Omental fat pad (tissue), 4 donors: ENCODE data around the gene PPIA. TPM values are rescaled to one million over a fixed set of nuclear protein-coding genes. Genes with fewer than 3 reads are reported as not detected.
"Not testable (repeated sequence)": the region's sequence is repeated elsewhere in the genome, so short reads cannot be mapped to it uniquely, and the experiment has no call there.

Source experiments
- ATAC-seq: fragments of 150-250 bp; one replicate; pipeline ENCODE4 v1.9.1; 2016; ENCODE audit warnings: mild to moderate bottlenecking, moderate library complexity; ENCODE audit not compliant: low FRiP score
- DNase-seq: peaks from one replicate; pipeline ENCODE4 v3.0.0-alpha.2; 2019; ENCODE audit warnings: low spot score
- CTCF ChIP-seq, 3 donors: fragments of 450-650 bp; IDR thresholded peaks; one replicate each; pipeline ENCODE4 v1.5.1; 2016 to 2017; ENCODE audit warnings: antibody characterized with exemption in 3 of 3, mild to moderate bottlenecking in 3 of 3, moderate library complexity in 2 of 3
- total RNA-seq, 4 donors: library from RNA; depleted of rRNA; stranded (reverse); fragments of >200 nt; gene quantifications; one replicate each; pipeline ENCODE4 v1.1.0, GENCODE V29; 2016

Gene PPIA
- total RNA-seq, 4 donors from 2014 or later: 1,060 to 1,801 (median 1,521) TPM

GRCh38 chr7:44775383-44776107, 20.9 kb upstream of the PPIA start:
- ATAC-seq (no peak), DNase-seq (no peak)
- TF ChIP-seq CTCF (IDR thresholded peaks at IDR 0.05): no peak

- DNase-seq (no peak), ATAC-seq (no peak)
- no peak for TF ChIP-seq CTCF (IDR thresholded peaks at IDR 0.05)
Measured at GRCh38 chr7:44776211-44776610, 20.3 kb upstream of the PPIA start.

- TF ChIP-seq CTCF (IDR thresholded peaks at IDR 0.05): no peak
- ATAC-seq: no peak
- DNase-seq: no peak
Measured at GRCh38 chr7:44782460-44782859, 14.0 kb upstream of the PPIA start.

GRCh38 chr7:44783407-44783806, 13.1 kb upstream of the PPIA start:
- TF ChIP-seq CTCF (IDR thresholded peaks at IDR 0.05): no peak
- ATAC-seq (no peak), DNase-seq (no peak)

- ATAC-seq (no peak), DNase-seq (no peak)
- no peak for TF ChIP-seq CTCF (IDR thresholded peaks at IDR 0.05)
Measured at GRCh38 chr7:44784364-44784763, 12.1 kb upstream of the PPIA start.

GRCh38 chr7:44785218-44785617, 11.3 kb upstream of the PPIA start:
- not testable (repeated sequence) for ATAC-seq, DNase-seq

- no peak for TF ChIP-seq CTCF (IDR thresholded peaks at IDR 0.05)
- ATAC-seq (no peak), DNase-seq (no peak)
Measured at GRCh38 chr7:44787041-44787440, 9.4 kb upstream of the PPIA start.
